Neural cell (in vitro differentiated cells): ENCODE measurements around the gene PUSL1. TPM values are rescaled to one million over a fixed set of nuclear protein-coding genes. Genes with fewer than 3 reads are reported as not detected.

ENCODE experiments used
- H2AFZ ChIP-seq: fragments of 200-600, 300-800 bp; sonication (generic), shearing (Covaris generic); 2 replicates; pipeline ENCODE4 v1.6.0; 2014; ENCODE audit warnings: low read depth, mild to moderate bottlenecking, antibody characterized with exemption, low read length, moderate library complexity
- H3F3A ChIP-seq: fragments of 200-600 bp; shearing (Covaris generic); 2 replicates; pipeline ENCODE4 v1.6.1; 2016; ENCODE audit warnings: mild to moderate bottlenecking, moderate library complexity, mixed read lengths, antibody characterized with exemption, low read length; ENCODE audit not compliant: insufficient read depth, poor library complexity, severe bottlenecking
- H3K27ac ChIP-seq: fragments of 200-600, 300-800 bp; sonication (generic), shearing (Covaris generic); 2 replicates; pipeline ENCODE4 v1.5.1; 2014; ENCODE audit warnings: mild to moderate bottlenecking, low read length, moderate library complexity
- H3K27me3 ChIP-seq: fragments of 300-800, 200-600 bp; sonication (generic), shearing (Covaris generic); 2 replicates; pipeline ENCODE4 v1.6.0; 2014; ENCODE audit warnings: mild to moderate bottlenecking, low read depth, low read length, moderate library complexity; ENCODE audit not compliant: insufficient read depth
- H3K36me3 ChIP-seq: fragments of 300-800, 200-600 bp; sonication (generic), shearing (Covaris generic); 2 replicates; pipeline ENCODE4 v1.5.1; 2014; ENCODE audit warnings: mild to moderate bottlenecking, antibody characterized with exemption, low read length, moderate library complexity; ENCODE audit not compliant: insufficient read depth
- H3K4me2 ChIP-seq: fragments of 300-800, 200-600 bp; sonication (generic), shearing (Covaris generic); 2 replicates; pipeline ENCODE4 v1.6.0; 2014; ENCODE audit warnings: mild to moderate bottlenecking, low read length
- H3K4me3 ChIP-seq: fragments of 300-800, 200-600 bp; sonication (generic), shearing (Covaris generic); 2 replicates; pipeline ENCODE4 v1.5.1; 2014; ENCODE audit warnings: mild to moderate bottlenecking, low read length, moderate library complexity
- H3K79me2 ChIP-seq: fragments of 200-600 bp; shearing (Covaris generic); replicated peaks from 2 replicates; pipeline ENCODE4 v1.6.0; 2014; ENCODE audit warnings: mild to moderate bottlenecking, low read length, moderate library complexity; ENCODE audit not compliant: insufficient read depth
- H3K9ac ChIP-seq: fragments of 300-800, 200-600 bp; sonication (generic), shearing (Covaris generic); 2 replicates; pipeline ENCODE4 v1.6.1; 2016; ENCODE audit warnings: mild to moderate bottlenecking, low read length, mixed read lengths
- H3K9me2 ChIP-seq: fragments of 200-600 bp; shearing (Covaris generic); 2 replicates; pipeline ENCODE4 v1.6.1; 2016; ENCODE audit warnings: mild to moderate bottlenecking, low read length, mixed read lengths; ENCODE audit not compliant: insufficient read depth
- H3K9me3 ChIP-seq: fragments of 200-600, 300-800 bp; sonication (generic), shearing (Covaris generic); 2 replicates; pipeline ENCODE4 v1.6.1; 2016; ENCODE audit warnings: mild to moderate bottlenecking, mixed run types, low read length, moderate library complexity, mixed read lengths
- H4K20me1 ChIP-seq: fragments of 200-600 bp; shearing (Covaris generic); 2 replicates; pipeline ENCODE4 v1.6.1; 2016; ENCODE audit warnings: mild to moderate bottlenecking, mixed run types; ENCODE audit not compliant: insufficient read depth
- EP300 ChIP-seq: fragments of 450-650 bp; conservative IDR thresholded peaks from 2 replicates; pipeline ENCODE4 v1.6.1; 2014; ENCODE audit warnings: antibody characterized with exemption, mild to moderate bottlenecking, moderate library complexity; ENCODE audit not compliant: poor library complexity, severe bottlenecking
- EZH2 ChIP-seq: fragments of 200-600, 300-800 bp; shearing (Covaris generic), sonication (generic); IDR thresholded peaks from 2 replicates; pipeline ENCODE4 v1.6.1; 2014; ENCODE audit warnings: antibody characterized with exemption, low read length, borderline replicate concordance, mild to moderate bottlenecking; ENCODE audit not compliant: insufficient read depth, poor library complexity, severe bottlenecking
- MXI1 ChIP-seq: fragments of 450-650 bp; conservative IDR thresholded peaks from 2 replicates; pipeline ENCODE4 v1.6.1; 2014; ENCODE audit warnings: antibody characterized with exemption, mild to moderate bottlenecking; ENCODE audit not compliant: poor library complexity, severe bottlenecking
- POLR2AphosphoS5 ChIP-seq: IDR thresholded peaks from 2 replicates; pipeline ENCODE4 v1.6.1; 2012
- RAD21 ChIP-seq: fragments of 450-650 bp; conservative IDR thresholded peaks from 2 replicates; pipeline ENCODE4 v1.6.1; 2014; ENCODE audit warnings: antibody characterized with exemption, mild to moderate bottlenecking, moderate library complexity
- SMC3 ChIP-seq: fragments of 450-650 bp; conservative IDR thresholded peaks from 2 replicates; pipeline ENCODE4 v1.6.1; 2014; ENCODE audit warnings: antibody characterized with exemption, mild to moderate bottlenecking, moderate library complexity; ENCODE audit not compliant: poor library complexity
- TAF1 ChIP-seq: IDR thresholded peaks from 2 replicates; pipeline ENCODE4 v1.6.1; 2012; ENCODE audit warnings: low read depth
- polyA plus RNA-seq: library from polyadenylated mRNA; depleted of rRNA; stranded (reverse); fragments of >200 nt; gene quantifications from 2 replicates; pipeline ENCODE4 v1.2.3, GENCODE V29; 2014
- TF ChIP-seq, protein P1 (sequence below): IDR thresholded peaks from 2 replicates; pipeline ENCODE4 v1.6.1; 2012; ENCODE audit warnings: borderline replicate concordance
- TF ChIP-seq, protein P2 (sequence below): fragments of 450-650 bp; IDR thresholded peaks from 2 replicates; pipeline ENCODE4 v1.5.1; 2014; ENCODE audit warnings: antibody characterized with exemption, mild to moderate bottlenecking, moderate library complexity; ENCODE audit not compliant: poor library complexity, severe bottlenecking

The PUSL1 gene
- polyA plus RNA-seq, 1 donor from 2014 or later, result 25.0 TPM

DNA sequence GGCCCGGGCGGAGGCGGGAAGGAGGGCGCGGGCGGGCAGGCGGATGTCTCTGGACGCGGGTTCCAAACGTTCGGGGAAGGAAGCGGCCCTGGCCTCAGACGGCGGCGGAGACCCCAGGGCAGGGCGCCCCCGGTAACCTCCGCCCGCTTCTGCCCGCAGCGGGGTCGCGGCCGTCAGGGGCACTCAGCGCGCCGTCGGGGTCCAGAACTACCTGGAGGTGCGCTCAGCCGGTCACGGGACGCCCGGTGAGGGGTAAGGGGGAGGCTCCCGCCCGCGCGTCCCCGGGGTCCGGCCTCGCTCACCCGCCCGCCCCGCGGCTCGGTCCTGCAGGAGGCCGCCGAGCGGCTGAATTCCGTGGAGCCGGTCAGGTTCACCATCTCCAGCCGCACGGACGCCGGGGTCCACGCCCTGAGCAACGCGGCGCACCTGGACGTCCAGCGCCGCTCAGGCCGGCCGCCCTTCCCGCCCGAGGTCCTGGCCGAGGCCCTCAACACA, 406 bp downstream of the PUSL1 start:
- Histone ChIP-seq H3K79me2 (peaks cover 36% of the 10 kb centered on the region), H3K9me3 (no peaks in the 10 kb centered on the region), H3K4me2 (peak overlapping the region; percentile 30), H3K36me3 (no peaks in the 10 kb centered on the region), H2AFZ (no peak overlapping the region), H3K27ac (peak overlapping the region; percentile 66), H3K9ac (peak overlapping the region; percentile 79), H3K4me3 (peak overlapping the region; percentile 92), H4K20me1 (peaks cover 2% of the 10 kb centered on the region), H3K27me3 (no peaks in the 10 kb centered on the region), H3F3A (no peaks in the 10 kb centered on the region), H3K9me2 (no peaks in the 10 kb centered on the region)
- no peak for TF ChIP-seq TAF1
- no peak for TF ChIP-seq POLR2AphosphoS5
- no peak for TF ChIP-seq EZH2
- peak; percentile 14 for TF ChIP-seq RAD21
- TF ChIP-seq, protein P1, sequence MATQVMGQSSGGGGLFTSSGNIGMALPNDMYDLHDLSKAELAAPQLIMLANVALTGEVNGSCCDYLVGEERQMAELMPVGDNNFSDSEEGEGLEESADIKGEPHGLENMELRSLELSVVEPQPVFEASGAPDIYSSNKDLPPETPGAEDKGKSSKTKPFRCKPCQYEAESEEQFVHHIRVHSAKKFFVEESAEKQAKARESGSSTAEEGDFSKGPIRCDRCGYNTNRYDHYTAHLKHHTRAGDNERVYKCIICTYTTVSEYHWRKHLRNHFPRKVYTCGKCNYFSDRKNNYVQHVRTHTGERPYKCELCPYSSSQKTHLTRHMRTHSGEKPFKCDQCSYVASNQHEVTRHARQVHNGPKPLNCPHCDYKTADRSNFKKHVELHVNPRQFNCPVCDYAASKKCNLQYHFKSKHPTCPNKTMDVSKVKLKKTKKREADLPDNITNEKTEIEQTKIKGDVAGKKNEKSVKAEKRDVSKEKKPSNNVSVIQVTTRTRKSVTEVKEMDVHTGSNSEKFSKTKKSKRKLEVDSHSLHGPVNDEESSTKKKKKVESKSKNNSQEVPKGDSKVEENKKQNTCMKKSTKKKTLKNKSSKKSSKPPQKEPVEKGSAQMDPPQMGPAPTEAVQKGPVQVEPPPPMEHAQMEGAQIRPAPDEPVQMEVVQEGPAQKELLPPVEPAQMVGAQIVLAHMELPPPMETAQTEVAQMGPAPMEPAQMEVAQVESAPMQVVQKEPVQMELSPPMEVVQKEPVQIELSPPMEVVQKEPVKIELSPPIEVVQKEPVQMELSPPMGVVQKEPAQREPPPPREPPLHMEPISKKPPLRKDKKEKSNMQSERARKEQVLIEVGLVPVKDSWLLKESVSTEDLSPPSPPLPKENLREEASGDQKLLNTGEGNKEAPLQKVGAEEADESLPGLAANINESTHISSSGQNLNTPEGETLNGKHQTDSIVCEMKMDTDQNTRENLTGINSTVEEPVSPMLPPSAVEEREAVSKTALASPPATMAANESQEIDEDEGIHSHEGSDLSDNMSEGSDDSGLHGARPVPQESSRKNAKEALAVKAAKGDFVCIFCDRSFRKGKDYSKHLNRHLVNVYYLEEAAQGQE, result no peak
- TF ChIP-seq SMC3, result no peak
- TF ChIP-seq, protein P2, sequence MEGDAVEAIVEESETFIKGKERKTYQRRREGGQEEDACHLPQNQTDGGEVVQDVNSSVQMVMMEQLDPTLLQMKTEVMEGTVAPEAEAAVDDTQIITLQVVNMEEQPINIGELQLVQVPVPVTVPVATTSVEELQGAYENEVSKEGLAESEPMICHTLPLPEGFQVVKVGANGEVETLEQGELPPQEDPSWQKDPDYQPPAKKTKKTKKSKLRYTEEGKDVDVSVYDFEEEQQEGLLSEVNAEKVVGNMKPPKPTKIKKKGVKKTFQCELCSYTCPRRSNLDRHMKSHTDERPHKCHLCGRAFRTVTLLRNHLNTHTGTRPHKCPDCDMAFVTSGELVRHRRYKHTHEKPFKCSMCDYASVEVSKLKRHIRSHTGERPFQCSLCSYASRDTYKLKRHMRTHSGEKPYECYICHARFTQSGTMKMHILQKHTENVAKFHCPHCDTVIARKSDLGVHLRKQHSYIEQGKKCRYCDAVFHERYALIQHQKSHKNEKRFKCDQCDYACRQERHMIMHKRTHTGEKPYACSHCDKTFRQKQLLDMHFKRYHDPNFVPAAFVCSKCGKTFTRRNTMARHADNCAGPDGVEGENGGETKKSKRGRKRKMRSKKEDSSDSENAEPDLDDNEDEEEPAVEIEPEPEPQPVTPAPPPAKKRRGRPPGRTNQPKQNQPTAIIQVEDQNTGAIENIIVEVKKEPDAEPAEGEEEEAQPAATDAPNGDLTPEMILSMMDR, result no peak
- peak; percentile 91 for TF ChIP-seq MXI1

DNA sequence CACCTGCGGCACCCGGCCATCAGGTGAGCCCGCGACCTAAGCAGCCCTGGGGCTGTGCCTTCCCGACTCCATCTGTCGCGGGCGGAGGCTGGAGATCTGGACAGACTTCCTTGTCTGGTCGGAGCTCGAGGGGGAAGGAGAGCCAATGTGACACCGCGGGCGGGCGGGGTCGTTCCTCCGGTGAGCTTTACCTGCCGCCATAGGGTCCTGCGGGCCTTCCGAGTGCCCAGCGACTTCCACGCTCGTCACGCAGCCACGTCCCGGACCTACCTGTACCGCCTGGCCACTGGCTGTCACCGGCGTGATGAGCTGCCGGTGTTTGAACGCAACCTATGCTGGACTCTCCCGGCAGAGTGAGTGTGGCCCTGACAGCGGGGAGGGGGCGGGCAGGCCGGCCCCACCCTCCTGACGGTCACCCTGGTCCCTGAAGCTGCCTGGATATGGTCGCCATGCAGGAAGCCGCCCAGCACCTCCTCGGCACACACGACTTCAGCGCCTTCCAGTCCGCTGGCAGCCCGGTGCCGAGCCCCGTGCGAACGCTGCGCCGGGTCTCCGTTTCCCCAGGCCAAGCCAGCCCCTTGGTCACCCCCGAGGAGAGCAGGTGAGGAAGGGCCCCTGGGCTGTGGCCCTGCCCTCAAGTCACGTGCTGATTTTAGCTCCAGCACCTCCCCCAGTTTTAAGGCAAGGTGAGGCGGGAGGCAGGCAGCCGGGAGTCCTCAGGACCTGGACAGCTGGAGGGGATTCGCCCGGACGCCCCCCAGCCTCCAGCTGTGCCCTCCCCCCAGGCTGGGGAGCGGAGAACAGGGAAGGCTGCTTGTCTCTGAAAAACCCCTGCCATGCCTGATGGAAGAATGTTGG, 1.1 kb downstream of the PUSL1 start:
- Histone ChIP-seq H3K4me3 (peak overlapping the region; percentile 92), H3K27me3 (no peaks in the 10 kb centered on the region), H3K27ac (no peak overlapping the region), H3K4me2 (peak overlapping the region; percentile 30), H2AFZ (no peak overlapping the region), H3K79me2 (peaks cover 30% of the 10 kb centered on the region), H3K9me3 (no peaks in the 10 kb centered on the region), H3F3A (no peaks in the 10 kb centered on the region), H3K9me2 (no peaks in the 10 kb centered on the region), H3K9ac (peak overlapping the region; percentile 79), H3K36me3 (no peaks in the 10 kb centered on the region), H4K20me1 (no peaks in the 10 kb centered on the region)
- TF ChIP-seq SMC3 (no peak), EZH2 (no peak), EP300 (no peak), RAD21 (no peak), TAF1 (no peak), MXI1 (no peak), POLR2AphosphoS5 (no peak)
- TF ChIP-seq, protein P1, result no peak
- TF ChIP-seq, protein P2, result no peak
